HG03060 (cell line): ENCODE measurements around the gene CLN3.
"Not testable (repeated sequence)": the region's sequence is repeated elsewhere in the genome, so short reads cannot be mapped to it uniquely, and the experiment has no call there.

Experiments
- ATAC-seq: cut with Tn5 transposase; IDR thresholded peaks from one replicate; pipeline ENCODE4 v1.9.1; 2021; ENCODE audit warnings: low read depth, moderate number of reproducible peaks; ENCODE audit not compliant: unreplicated experiment

Gene CLN3

GRCh38 chr16:28491970-28492474 is at the start of gene CLN3:
Gene CLN3 (minus strand): TSS chr16:28492074. CDS start chr16:28491759, 315 bp downstream.
- no peak for ATAC-seq

- no peak for ATAC-seq
These were observed 48.5 kb upstream of the CLN3 start for GRCh38 chr16:28540346-28540745.

GRCh38 chr16:28538733-28539596 is 47.1 kb upstream of the CLN3 start, which contains the start of gene NUPR1:
Gene NUPR1 (minus strand): TSS chr16:28538974. CDS start chr16:28538907, 67 bp downstream.
- ATAC-seq, result no peak

GRCh38 chr16:28537964-28538732 is 46.3 kb upstream of the CLN3 start:
- no peak for ATAC-seq

- ATAC-seq, result no peak
These were observed 45.2 kb upstream of the CLN3 start for GRCh38 chr16:28537076-28537475.

GRCh38 chr16:28534542-28535373 is 42.9 kb upstream of the CLN3 start:
- ATAC-seq, result no peak

GRCh38 chr16:28532940-28533647 is 41.2 kb upstream of the CLN3 start:
- no peak for ATAC-seq

GRCh38 chr16:28531777-28532744 is 40.2 kb upstream of the CLN3 start:
- ATAC-seq, result no peak

GRCh38 chr16:28529124-28529523 is 37.2 kb upstream of the CLN3 start:
- no peak for ATAC-seq

- no peak for ATAC-seq
These were observed 36.6 kb upstream of the CLN3 start for GRCh38 chr16:28528463-28528867.

- ATAC-seq, result no peak
These were observed 36.1 kb upstream of the CLN3 start for GRCh38 chr16:28527985-28528384.

GRCh38 chr16:28527100-28527785 is 35.4 kb upstream of the CLN3 start:
- not testable (repeated sequence) for ATAC-seq

GRCh38 chr16:28526201-28527099 is 34.6 kb upstream of the CLN3 start:
- ATAC-seq, result no peak

GRCh38 chr16:28524681-28525171 is 32.9 kb upstream of the CLN3 start:
- ATAC-seq, result no peak

- no peak for ATAC-seq
These were observed 30.9 kb upstream of the CLN3 start for GRCh38 chr16:28522792-28523191.

GRCh38 chr16:28521436-28521835 is 29.6 kb upstream of the CLN3 start:
- no peak for ATAC-seq

- no peak for ATAC-seq
These were observed 28.8 kb upstream of the CLN3 start for GRCh38 chr16:28520672-28521071.
